ENCODE results near the gene CPZ. TPM values are rescaled to one million over a fixed set of nuclear protein-coding genes. Genes with fewer than 3 reads are reported as not detected.

Gene CPZ
- total RNA-seq, 1 experiment from 2014 or later = 53.7 TPM

DNA sequence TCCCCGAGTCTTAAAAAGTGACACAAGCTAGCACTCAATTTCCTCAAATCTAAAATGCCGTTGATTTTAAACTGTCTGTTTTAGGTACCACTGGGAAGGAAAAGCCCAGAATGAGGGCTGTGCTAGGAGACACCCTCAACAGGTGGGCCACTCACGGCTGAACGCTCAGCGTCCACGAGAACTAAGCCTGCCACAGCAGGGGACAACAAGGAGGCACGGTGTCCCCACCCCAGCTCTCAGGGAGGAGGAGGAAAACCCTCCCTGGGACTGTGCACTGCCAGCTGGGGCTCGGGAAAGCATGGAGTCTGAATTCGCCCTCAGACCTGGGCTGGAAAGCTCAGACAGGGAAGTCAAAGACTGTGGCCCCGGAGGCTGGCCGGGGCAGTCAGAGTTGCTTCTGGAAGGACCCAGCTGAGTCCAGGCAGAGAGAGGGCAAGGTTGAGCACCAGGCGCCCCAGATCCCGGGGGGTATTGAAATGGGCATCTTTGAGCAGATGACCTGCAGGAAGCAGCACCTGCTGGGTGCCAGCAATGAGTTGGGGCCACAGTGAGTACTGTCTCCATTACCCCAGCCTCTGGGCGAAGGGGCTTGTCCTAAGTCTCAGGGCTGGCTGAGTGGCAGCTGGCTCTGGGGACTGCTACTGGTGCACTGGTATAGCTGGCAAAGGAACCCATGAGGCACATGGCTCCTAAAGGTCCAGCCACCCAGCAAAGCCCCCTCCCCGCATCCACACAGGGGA, 769 bp upstream of the CPZ start:
- H3K27me3 ChIP-seq = no peaks in the 10 kb centered on the region
- H3K27ac ChIP-seq = no peak overlapping the region; the same call in 1 of the 2 replicates
- peak overlapping the region; percentile 86 for H3K4me3 ChIP-seq

DNA sequence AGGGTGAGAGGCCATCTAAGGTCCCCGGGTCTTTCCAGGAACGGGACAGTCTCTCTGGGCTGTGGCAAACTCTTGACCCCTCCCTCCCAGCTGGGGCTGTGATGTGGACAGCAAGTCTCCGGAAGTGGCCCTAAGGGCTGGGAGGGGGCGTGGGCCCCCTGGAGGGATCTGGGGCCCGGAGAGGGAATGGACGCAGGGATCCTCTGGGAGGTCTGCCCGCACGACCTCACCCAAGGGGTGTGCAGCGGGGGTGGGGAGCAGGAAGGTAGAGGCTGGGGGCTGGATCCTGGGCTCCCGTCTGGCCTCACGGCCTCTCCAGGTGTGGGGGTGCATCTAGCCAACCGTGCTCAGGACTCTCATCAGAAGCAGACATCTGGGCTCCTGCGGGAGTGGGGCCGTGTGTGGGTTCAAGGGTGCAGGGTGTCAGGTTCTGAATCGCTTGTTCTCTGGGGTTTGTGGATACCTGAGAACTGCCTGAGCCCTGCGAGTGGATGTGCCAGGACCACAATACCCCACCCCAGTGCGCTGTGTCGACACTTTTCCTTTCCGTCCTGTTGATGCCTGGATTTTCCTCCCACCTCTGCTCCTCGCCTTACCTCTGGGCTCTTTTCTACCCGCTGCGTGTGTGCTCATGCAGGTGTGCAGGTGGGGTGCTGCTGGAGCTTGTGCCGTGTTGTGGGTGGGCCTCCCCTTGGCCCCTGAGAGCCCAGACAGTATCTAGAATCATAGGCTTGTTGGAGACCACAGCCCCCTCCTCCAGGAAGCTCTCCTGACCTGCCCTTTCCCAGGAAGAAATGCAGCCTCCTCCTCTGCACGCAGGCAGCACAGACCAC, 915 bp downstream of the CPZ start:
- H3K9me3 ChIP-seq (replicated peaks) = no peaks in the 10 kb centered on the region
- H3K27ac ChIP-seq = peak overlapping the region; percentile 65
- H3K27me3 ChIP-seq = no peaks in the 10 kb centered on the region
- DNase-seq = peak in 1 of 2 experiments; percentile 41
- H3K4me1 ChIP-seq = peaks cover 63% of the 10 kb centered on the region
- peak overlapping the region; percentile 86 for H3K4me3 ChIP-seq
- peaks cover 11% of the 10 kb centered on the region for H3K36me3 ChIP-seq

More for the DNA sequence above, 769 bp upstream of the CPZ start:
- Histone ChIP-seq H3K4me1 (peaks cover 66% of the 10 kb centered on the region), H3K9me3 (replicated peaks) (no peaks in the 10 kb centered on the region), H3K36me3 (peaks cover 3% of the 10 kb centered on the region; the same call in 1 of the 2 replicates)
- DNase-seq = peak in 1 of 2 experiments; percentile 44

DNA sequence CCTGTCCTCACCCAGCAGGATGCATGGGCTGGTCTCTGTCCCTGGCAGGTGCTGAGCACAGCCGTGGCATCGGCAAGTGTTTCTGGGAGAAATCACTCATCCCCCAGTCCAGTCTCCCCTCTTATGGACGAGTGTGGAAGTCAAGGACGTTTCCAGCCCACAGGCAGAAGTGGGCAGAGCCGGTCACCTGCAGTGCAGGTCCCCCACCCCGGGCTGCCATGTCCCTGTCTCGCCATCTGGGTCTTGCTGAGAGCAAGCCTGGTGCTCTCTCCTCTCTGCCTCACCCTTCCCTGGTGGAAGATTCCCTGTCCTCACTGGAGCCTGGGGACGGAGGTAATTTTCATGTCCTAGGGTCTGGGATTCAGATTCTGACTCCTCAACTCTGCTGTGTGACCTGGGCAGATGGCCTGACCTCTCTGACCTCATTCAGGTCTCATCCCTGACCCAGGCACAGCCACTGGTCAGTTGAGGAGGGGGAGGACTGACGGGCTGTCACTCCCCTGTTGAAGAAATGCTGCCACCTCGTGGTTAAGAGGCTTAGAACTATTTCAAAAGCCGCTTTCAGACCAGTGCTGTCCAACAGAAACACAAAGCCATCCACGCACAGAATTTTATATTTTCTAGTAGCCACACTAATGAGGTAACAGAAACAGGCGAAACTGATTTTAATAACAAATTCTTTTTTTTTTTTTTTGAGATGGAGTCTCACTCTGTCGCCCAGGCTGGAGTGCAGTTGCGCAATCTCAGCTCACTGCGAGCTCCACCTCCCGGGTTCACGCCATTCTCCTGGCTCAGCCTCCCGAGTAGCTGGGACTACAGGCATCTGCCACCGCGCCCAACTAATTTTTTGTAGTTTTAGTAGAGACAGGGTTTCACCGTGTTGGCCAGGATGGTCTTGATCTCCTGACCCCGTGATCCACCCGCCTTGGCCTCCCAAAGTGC, 1.8 kb downstream of the CPZ start:
- DNase-seq = peak; percentile 76 to 88
- no peaks in the 10 kb centered on the region for H3K9me3 ChIP-seq (replicated peaks)
- peaks cover 71% of the 10 kb centered on the region for H3K4me1 ChIP-seq
- H3K27me3 ChIP-seq = no peaks in the 10 kb centered on the region
- H3K36me3 ChIP-seq = peaks cover 13% of the 10 kb centered on the region
- peak overlapping the region; percentile 26; the same call in 1 of the 2 replicates for H3K27ac ChIP-seq
- peak overlapping the region; percentile 86 for H3K4me3 ChIP-seq

DNA sequence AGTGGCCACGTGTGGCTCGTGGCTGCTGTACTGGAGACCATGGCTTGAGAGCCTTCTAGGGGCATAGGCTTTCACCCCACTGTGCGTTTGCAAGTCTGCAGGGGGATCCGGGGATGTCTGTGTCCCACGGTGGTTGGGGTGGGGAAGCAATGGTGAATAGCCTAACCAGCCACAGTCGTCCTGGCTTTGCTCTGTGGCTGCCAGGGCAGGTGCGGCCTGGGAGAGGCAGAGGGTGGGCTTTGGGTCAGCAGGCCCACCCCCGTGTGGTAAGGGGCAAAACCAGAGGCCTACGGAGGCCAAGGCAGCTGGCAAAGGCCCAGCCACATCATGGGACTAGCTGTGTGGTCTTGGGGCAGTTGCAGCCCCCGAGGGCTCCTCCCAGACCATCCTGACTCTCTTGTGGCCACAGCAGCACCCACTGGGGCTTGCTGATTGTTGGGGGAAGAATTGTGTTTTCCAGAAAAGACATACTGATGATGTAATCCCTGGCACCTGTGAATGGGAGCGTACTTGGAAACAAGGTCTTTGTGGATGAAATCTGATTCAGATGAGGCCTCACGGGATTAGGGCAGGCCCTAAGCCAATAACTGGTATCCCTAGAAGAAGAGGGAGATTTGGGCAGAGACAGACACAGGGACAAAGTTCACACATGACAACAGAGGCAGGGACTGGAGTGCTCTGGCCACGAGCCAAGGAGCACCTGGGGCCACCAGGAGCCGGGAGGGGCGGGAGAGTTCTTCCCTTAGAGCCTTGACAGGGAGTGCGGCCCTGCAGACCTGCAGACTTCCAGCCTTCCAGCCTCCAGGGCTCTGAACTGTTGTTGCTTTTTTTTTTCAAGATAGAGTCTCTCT, 2.9 kb downstream of the CPZ start:
- peak; percentile 93 to 95 for DNase-seq
- Histone ChIP-seq H3K9me3 (replicated peaks) (no peaks in the 10 kb centered on the region), H3K4me3 (no peak overlapping the region), H3K27me3 (no peaks in the 10 kb centered on the region), H3K27ac (peak overlapping the region; percentile 26), H3K4me1 (peaks cover 73% of the 10 kb centered on the region), H3K36me3 (peaks cover 15% of the 10 kb centered on the region)

DNA sequence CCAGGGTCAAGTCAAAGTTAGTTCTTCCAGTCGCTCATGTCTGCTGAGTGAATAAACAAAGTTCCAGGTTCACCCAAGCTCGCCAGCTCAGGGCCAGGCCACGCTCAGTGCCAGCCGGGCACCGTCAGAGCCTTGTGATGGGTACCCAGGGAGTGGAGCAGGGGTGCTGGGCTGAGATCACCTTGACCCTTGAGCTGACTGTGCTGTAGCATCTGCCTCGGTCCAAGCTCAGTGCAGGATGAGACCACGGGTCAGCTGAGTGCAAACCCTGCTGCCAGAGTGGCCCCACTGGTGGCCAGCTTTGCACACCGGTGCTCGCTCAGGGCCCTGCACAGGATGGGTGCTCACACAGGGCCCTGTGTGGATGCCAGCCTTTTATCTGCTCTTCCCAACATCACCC, 4.3 kb downstream of the CPZ start:
- Histone ChIP-seq H3K36me3 (peaks cover 25% of the 10 kb centered on the region), H3K4me1 (peaks cover 69% of the 10 kb centered on the region), H3K27me3 (no peaks in the 10 kb centered on the region), H3K27ac (no peak overlapping the region), H3K4me3 (no peak overlapping the region), H3K9me3 (replicated peaks) (no peaks in the 10 kb centered on the region)
- DNase-seq = no peak

DNA sequence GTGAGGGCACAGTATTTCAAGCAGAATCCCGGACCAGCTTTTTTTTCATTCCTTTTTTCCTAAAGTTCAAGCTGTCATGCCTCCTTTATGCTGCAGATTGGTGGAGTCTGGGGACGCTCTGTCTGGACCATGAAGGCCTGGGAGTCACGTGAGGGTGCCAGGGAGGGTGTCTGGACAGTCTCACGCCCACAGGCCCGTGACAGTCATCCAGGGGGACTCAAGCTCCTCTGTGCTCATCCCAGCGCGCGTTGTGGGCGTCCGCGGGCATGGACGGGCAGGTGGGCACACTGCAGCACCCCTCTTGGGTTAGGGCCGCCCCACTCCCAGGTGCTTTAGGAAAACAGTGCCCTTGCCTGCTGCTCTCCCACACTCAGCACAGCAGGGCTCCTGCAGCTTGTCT, 4.8 kb downstream of the CPZ start:
- H3K27me3 ChIP-seq = no peaks in the 10 kb centered on the region
- H3K4me1 ChIP-seq = peaks cover 64% of the 10 kb centered on the region
- H3K9me3 ChIP-seq (replicated peaks) = no peaks in the 10 kb centered on the region
- peaks cover 29% of the 10 kb centered on the region for H3K36me3 ChIP-seq
- no peak overlapping the region for H3K27ac ChIP-seq
- no peak overlapping the region for H3K4me3 ChIP-seq
- no peak for DNase-seq

DNA sequence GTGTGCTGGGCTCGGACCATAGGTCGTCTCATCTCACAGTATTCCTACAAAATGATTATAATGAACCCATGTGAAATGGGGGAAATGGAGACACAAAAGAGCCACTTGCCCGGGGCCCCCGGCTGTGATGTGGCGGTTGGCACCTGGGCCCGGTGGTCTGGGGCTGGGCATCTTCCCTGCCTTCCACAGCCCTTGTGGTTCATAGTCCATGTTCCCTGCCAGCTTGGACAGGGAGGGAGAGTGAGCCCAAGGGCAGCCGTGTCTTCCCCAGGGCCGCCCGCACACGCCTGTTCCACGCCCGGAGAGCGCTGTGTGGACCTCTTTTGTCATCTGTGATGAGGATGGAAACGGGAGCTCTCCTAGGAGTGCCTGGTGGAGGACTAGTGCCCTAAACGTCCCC, 5.2 kb downstream of the CPZ start:
- no peak overlapping the region for H3K4me3 ChIP-seq
- DNase-seq = no peak
- H3K27me3 ChIP-seq = no peaks in the 10 kb centered on the region
- peaks cover 63% of the 10 kb centered on the region for H3K4me1 ChIP-seq
- H3K36me3 ChIP-seq = peaks cover 34% of the 10 kb centered on the region
- no peaks in the 10 kb centered on the region for H3K9me3 ChIP-seq (replicated peaks)
- no peak overlapping the region for H3K27ac ChIP-seq

DNA sequence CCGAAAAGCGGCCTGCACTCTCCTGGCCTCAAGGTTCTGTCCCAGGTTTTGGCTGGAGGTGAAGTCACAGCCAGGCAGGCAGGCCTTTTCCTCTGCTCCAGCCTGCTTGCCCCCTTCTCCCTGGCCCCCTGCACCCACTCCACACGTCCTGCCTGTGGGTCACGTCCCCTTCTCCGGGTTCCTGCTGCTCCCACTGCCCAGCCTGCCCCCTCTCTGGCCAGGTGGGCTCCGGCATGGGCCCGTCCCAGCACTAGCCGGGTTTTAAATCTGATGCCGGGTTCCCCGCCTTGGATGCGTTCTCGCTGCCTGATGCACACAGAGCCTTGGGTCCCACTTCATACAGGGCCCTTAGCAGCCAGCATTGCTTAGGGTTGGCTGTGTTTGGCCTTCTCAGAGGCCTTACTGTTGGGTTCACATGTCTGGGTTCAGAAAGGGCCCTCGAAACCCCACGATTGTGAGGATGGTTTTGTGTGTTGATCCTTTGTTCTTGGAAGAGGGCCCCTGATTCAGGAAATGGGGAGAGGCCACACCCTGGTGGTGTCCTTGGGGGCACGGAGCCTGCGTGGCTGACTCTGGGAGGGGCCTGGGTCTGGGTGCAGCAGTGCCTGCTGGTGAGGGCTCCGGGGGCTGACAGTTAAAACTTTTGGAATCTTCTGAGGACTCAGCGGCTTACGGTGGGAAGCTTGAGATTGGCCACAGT, 6.0 kb downstream of the CPZ start:
- peak overlapping the region; percentile 93 for H3K27ac ChIP-seq
- peaks cover 63% of the 10 kb centered on the region for H3K4me1 ChIP-seq
- no peak overlapping the region for H3K4me3 ChIP-seq
- no peak for DNase-seq
- H3K36me3 ChIP-seq = peaks cover 39% of the 10 kb centered on the region
- no peaks in the 10 kb centered on the region for H3K27me3 ChIP-seq
- H3K9me3 ChIP-seq (replicated peaks) = no peaks in the 10 kb centered on the region

DNA sequence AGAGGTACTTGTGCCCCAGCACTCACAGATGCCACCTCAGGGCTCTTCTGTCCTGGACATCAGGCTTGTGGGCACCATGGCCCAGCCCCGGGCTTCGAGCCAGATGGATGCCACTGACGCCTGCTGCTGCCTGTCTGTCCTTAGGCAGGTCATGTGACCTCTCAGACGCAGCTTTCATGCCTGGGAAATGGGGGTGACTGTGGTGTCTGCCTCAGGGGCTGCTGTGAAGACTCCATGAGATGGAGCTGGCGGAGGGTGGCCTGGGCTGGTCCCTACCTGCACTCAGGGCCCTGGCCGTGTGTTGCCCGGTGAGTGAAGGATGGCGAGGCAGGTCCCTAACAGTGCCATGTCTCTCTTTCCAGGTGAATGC, 6.5 kb downstream of the CPZ start:
- H3K9me3 ChIP-seq (replicated peaks) = no peaks in the 10 kb centered on the region
- peak overlapping the region; percentile 93 for H3K27ac ChIP-seq
- DNase-seq = no peak
- no peak overlapping the region for H3K4me3 ChIP-seq
- H3K27me3 ChIP-seq = no peaks in the 10 kb centered on the region
- peaks cover 60% of the 10 kb centered on the region for H3K4me1 ChIP-seq
- H3K36me3 ChIP-seq = peaks cover 44% of the 10 kb centered on the region

DNA sequence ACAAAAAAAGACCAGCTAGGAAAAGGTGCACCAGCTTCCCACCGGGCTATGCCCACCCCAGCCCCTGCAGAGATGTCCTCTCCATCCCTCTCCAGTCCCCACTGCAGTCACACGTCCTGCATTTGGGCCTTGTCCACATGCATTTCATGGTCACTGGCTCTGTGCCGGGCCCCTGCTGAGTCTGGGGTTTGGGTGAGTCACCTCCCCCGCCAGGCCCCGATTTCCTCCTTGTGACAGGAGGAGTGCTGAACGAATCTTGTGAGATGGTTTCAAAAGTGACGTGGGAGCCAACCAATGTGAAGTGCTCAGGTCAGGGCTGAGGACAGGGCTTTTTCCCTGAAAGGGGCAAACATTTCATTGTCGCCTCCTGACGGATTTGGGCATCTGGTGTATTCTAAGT, 7.1 kb downstream of the CPZ start:
- Histone ChIP-seq H3K4me1 (peaks cover 54% of the 10 kb centered on the region), H3K27ac (peak overlapping the region; percentile 93), H3K9me3 (replicated peaks) (no peaks in the 10 kb centered on the region), H3K4me3 (no peak overlapping the region), H3K36me3 (peaks cover 50% of the 10 kb centered on the region), H3K27me3 (no peaks in the 10 kb centered on the region)
- DNase-seq = peak; percentile 97 to 98

DNA sequence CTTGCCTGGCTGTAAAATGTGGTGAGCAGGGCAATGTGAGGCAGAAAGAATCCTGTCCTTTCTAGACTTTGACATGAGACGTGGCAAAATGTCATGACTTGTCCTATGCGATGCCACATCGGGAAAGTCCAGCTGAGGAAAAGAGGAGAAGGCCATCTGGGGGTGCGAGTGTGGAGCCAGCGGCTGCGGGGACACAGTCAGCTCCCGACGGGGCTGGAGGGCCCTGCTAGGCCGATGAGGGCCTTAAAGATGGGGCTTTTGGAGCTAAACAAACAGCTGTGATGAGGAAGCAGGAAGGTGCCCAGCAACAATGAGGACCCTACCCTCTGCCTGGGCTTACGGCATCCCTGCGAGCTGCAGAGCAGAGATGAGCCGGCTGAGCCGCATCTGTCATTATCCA, 7.7 kb downstream of the CPZ start:
- Histone ChIP-seq H3K4me1 (peaks cover 48% of the 10 kb centered on the region), H3K27me3 (no peaks in the 10 kb centered on the region), H3K27ac (peak overlapping the region; percentile 93), H3K4me3 (no peak overlapping the region), H3K9me3 (replicated peaks) (no peaks in the 10 kb centered on the region), H3K36me3 (peaks cover 56% of the 10 kb centered on the region)
- DNase-seq = no peak

DNA sequence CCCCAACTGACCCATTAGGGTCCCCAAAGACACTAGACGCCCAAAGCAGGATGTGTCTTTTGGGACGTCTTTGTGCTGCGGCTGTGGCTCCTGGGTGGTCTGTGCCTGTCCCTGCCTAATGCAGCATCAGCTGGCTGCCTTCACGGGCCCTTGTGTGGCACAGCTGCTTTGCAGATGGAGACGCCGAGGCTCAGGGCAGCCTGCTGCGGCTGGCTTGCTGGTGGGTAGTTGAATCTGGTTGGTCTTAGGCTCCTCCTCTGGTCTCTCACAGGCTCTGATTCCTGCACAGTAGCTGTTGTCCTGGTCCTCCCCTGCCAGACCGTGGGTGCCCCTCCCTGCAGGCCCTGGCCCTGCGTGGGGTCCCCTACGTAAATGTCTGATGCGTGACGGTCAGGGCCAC, 8.1 kb downstream of the CPZ start:
- no peak overlapping the region for H3K4me3 ChIP-seq
- peaks cover 60% of the 10 kb centered on the region for H3K36me3 ChIP-seq
- no peaks in the 10 kb centered on the region for H3K27me3 ChIP-seq
- DNase-seq = peak; percentile 94 to 96
- H3K27ac ChIP-seq = peak overlapping the region; percentile 93
- peaks cover 46% of the 10 kb centered on the region for H3K4me1 ChIP-seq
- H3K9me3 ChIP-seq (replicated peaks) = no peaks in the 10 kb centered on the region

DNA sequence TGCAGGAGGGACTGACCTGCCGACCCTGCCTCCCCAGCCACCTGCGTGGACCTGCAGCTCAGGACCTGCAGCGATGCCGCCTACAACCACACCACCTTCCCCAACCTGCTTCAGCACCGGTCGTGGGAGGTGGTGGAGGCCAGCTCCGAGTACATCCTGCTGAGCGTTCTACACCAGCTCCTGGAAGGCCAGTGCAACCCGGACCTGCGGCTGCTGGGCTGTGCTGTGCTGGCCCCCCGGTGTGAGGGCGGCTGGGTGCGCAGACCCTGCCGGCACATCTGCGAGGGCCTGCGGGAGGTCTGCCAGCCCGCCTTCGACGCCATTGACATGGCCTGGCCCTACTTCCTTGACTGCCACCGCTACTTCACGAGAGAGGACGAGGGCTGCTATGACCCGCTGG, 8.5 kb downstream of the CPZ start:
- Histone ChIP-seq H3K4me3 (no peak overlapping the region), H3K36me3 (peaks cover 64% of the 10 kb centered on the region), H3K4me1 (peaks cover 42% of the 10 kb centered on the region), H3K9me3 (replicated peaks) (no peaks in the 10 kb centered on the region), H3K27ac (peak overlapping the region; percentile 93), H3K27me3 (no peaks in the 10 kb centered on the region)
- no peak for DNase-seq
